ENCODE measurements around the gene FBLN1. TPM values are rescaled to one million over a fixed set of nuclear protein-coding genes. Genes with fewer than 3 reads are reported as not detected.

Gene FBLN1
- polyA plus RNA-seq, 3 donors: 0.03 to 0.17 TPM; not detected in 1

- Mint-ChIP-seq H3K27me3 (ENCODE audit: low read depth in 3 of 3) (peaks cover 11 to 16% (median 12%) of the 10 kb centered on the region in 3 donors), H3K4me3 (no peak overlapping the region)
- WGBS (ENCODE audit: insufficient coverage): 83% methylated on average over 17 of the region's 18 CpGs
These were observed 48.8 kb downstream of the FBLN1 start for GRCh38 chr22:45551310-45552016.

GRCh38 chr22:45552017-45552411 lies 49.3 kb downstream of the FBLN1 start:
- 98% methylated on average over 10 of the region's 12 CpGs for WGBS (ENCODE audit: insufficient coverage)
- Mint-ChIP-seq H3K9me3 (peaks cover 0 to 6% (median 5%) of the 10 kb centered on the region in 7 donors), H3K27me3 (ENCODE audit: low read depth in 3 of 3) (peaks cover 12 to 16% (median 12%) of the 10 kb centered on the region in 3 donors), H3K4me1 (peaks cover 7% of the 10 kb centered on the region), H3K4me3 (no peak overlapping the region), H3K27ac (no peak overlapping the region), H3K36me3 (no peaks in the 10 kb centered on the region)
- no peak overlapping the region for H2AFZ ChIP-seq (ENCODE audit: insufficient read depth, low read depth, low read length, poor library complexity, severe bottlenecking)
- no peaks in the 10 kb centered on the region for H4K20me1 ChIP-seq (ENCODE audit: insufficient read depth, low read length)
- H3K4me3 ChIP-seq (replicated peaks in 1 of 3; ENCODE audit: low read depth in 2 of 3, low read length in 3 of 3): no peak overlapping the region
- H3K4me2 ChIP-seq (replicated peaks; ENCODE audit: extremely low read depth, low read length, poor library complexity, severe bottlenecking): no peak overlapping the region
- no peak for DNase-seq
- H3K9me3 ChIP-seq (replicated peaks in 1 of 2; ENCODE audit: control insufficient read depth in 1 of 2, insufficient read depth in 1 of 2, low read length in 2 of 2): peaks cover 0 to 4% of the 10 kb centered on the region in 2 donors
- no peaks in the 10 kb centered on the region for H3K79me2 ChIP-seq (ENCODE audit: insufficient read depth, low read length)
- peaks cover 0 to 4% of the 10 kb centered on the region in 2 donors for H3K27me3 ChIP-seq (ENCODE audit: control insufficient read depth in 2 of 2, insufficient read depth in 2 of 2, low read length in 2 of 2)
- no peaks in the 10 kb centered on the region for H3K36me3 ChIP-seq (replicated peaks in 1 of 2; ENCODE audit: control insufficient read depth in 1 of 2, insufficient read depth in 2 of 2, low read length in 2 of 2)
- intact Hi-C loops (cut with micrococcal nuclease): loop anchor here (5.0 to 10.0 kb wide), 2 partner anchors 285 to 457 kb away; no protein-coding TSS in a partner anchor
- no peak overlapping the region for H3K9ac ChIP-seq (ENCODE audit: insufficient read depth, low read length, poor library complexity, severe bottlenecking)
- TF ChIP-seq CTCF (IDR thresholded peaks at IDR 0.05): no peak
- H3K27ac ChIP-seq (ENCODE audit: low read depth in 1 of 2, low read length in 2 of 2): no peak overlapping the region
- peaks cover 6 to 11% of the 10 kb centered on the region in 2 donors for H3K4me1 ChIP-seq (ENCODE audit: control insufficient read depth in 1 of 2, insufficient read depth in 2 of 2, low read length in 2 of 2)

More at GRCh38 chr22:45551310-45552016, 48.8 kb downstream of the FBLN1 start:
- Histone ChIP-seq H3K4me3 (replicated peaks in 1 of 3; ENCODE audit: low read depth in 2 of 3, low read length in 3 of 3) (no peak overlapping the region), H3K79me2 (ENCODE audit: insufficient read depth, low read length) (no peaks in the 10 kb centered on the region), H2AFZ (ENCODE audit: insufficient read depth, low read depth, low read length, poor library complexity, severe bottlenecking) (no peak overlapping the region), H3K4me2 (replicated peaks; ENCODE audit: extremely low read depth, low read length, poor library complexity, severe bottlenecking) (no peak overlapping the region), H3K27me3 (ENCODE audit: control insufficient read depth in 2 of 2, insufficient read depth in 2 of 2, low read length in 2 of 2) (peaks cover 0 to 4% of the 10 kb centered on the region in 2 donors), H3K4me1 (ENCODE audit: control insufficient read depth in 1 of 2, insufficient read depth in 2 of 2, low read length in 2 of 2) (peaks cover 6 to 11% of the 10 kb centered on the region in 2 donors), H3K27ac (ENCODE audit: low read depth in 1 of 2, low read length in 2 of 2) (no peak overlapping the region), H3K36me3 (replicated peaks in 1 of 2; ENCODE audit: control insufficient read depth in 1 of 2, insufficient read depth in 2 of 2, low read length in 2 of 2) (no peaks in the 10 kb centered on the region), H3K9ac (ENCODE audit: insufficient read depth, low read length, poor library complexity, severe bottlenecking) (no peak overlapping the region), H4K20me1 (ENCODE audit: insufficient read depth, low read length) (no peaks in the 10 kb centered on the region), H3K9me3 (replicated peaks in 1 of 2; ENCODE audit: control insufficient read depth in 1 of 2, insufficient read depth in 1 of 2, low read length in 2 of 2) (peaks cover 0 to 4% of the 10 kb centered on the region in 2 donors)
- Mint-ChIP-seq H3K9me3 (peaks cover 0 to 6% (median 5%) of the 10 kb centered on the region in 7 donors), H3K27ac (no peak overlapping the region), H3K4me1 (peaks cover 7% of the 10 kb centered on the region), H3K36me3 (no peaks in the 10 kb centered on the region)
- intact Hi-C loops (cut with micrococcal nuclease): loop anchor here (5.0 to 10.0 kb wide), 2 partner anchors 284 to 457 kb away; no protein-coding TSS in a partner anchor
- no peak for TF ChIP-seq CTCF (IDR thresholded peaks at IDR 0.05)
- DNase-seq: no peak

Measured in CD14-positive monocyte (primary cell).